Activated CD4-positive, alpha-beta T cell treated with anti-CD3 and anti-CD28 coated beads, Interleukin-2, amount 50 U/mL, for 24 hours (primary cell): ENCODE data around the gene KNDC1.
"Not testable (repeated sequence)": the region's sequence is repeated elsewhere in the genome, so short reads cannot be mapped to it uniquely, and the experiment has no call there.

Experiments used
- DNase-seq, 2 donors: peaks; one replicate each; pipeline ENCODE4 v3.0.0-alpha.2; 2020; ENCODE audit warnings: low read depth in 1 of 2, low spot score in 1 of 2

Gene KNDC1

GRCh38 chr10:133159950-133160825 lies at the start of gene KNDC1:
KNDC1 (plus strand) TSS chr10:133160219; CDS start chr10:133160468, 249 bp downstream.
- no peak for DNase-seq

GRCh38 chr10:133110609-133111275 lies 49.3 kb upstream of the KNDC1 start:
- no peak for DNase-seq

GRCh38 chr10:133111640-133112039 lies 48.4 kb upstream of the KNDC1 start:
- not testable (repeated sequence) for DNase-seq

GRCh38 chr10:133113146-133113830 lies 46.7 kb upstream of the KNDC1 start:
- no peak for DNase-seq

- no peak for DNase-seq
Observed at GRCh38 chr10:133113847-133114246, 46.2 kb upstream of the KNDC1 start.

GRCh38 chr10:133114251-133114650 lies 45.8 kb upstream of the KNDC1 start:
- DNase-seq: no peak

GRCh38 chr10:133114726-133115452 lies 45.1 kb upstream of the KNDC1 start:
- no peak for DNase-seq

- no peak for DNase-seq
Observed at GRCh38 chr10:133115453-133115842, 44.6 kb upstream of the KNDC1 start.

GRCh38 chr10:133115976-133116375 lies 44.0 kb upstream of the KNDC1 start:
- DNase-seq: no peak

- DNase-seq: no peak
Observed at GRCh38 chr10:133116455-133116854, 43.6 kb upstream of the KNDC1 start.

GRCh38 chr10:133117036-133117687 lies 42.9 kb upstream of the KNDC1 start:
- no peak for DNase-seq

- no peak for DNase-seq
Observed at GRCh38 chr10:133117688-133118071, 42.3 kb upstream of the KNDC1 start.

- no peak for DNase-seq
Observed at GRCh38 chr10:133121479-133121878, 38.5 kb upstream of the KNDC1 start.

- no peak for DNase-seq
Observed at GRCh38 chr10:133122171-133122935, 37.7 kb upstream of the KNDC1 start.

GRCh38 chr10:133123050-133123745 lies 36.8 kb upstream of the KNDC1 start:
- no peak for DNase-seq

- no peak for DNase-seq
Observed at GRCh38 chr10:133123746-133124356, 36.2 kb upstream of the KNDC1 start.

GRCh38 chr10:133124357-133125211 lies 35.4 kb upstream of the KNDC1 start:
- no peak for DNase-seq

GRCh38 chr10:133125901-133126300 lies 34.1 kb upstream of the KNDC1 start:
- no peak for DNase-seq
